Smooth muscle cell (in vitro differentiated cells): ENCODE results near the gene CHADL. TPM values are rescaled to one million over a fixed set of nuclear protein-coding genes. Genes with fewer than 3 reads are reported as not detected.

Experiments used
- DNase-seq: peaks from one replicate; lab custom pipeline; 2025; ENCODE audit not compliant: unreplicated experiment; lab: John Stamatoyannopoulos, UW
- H2AFZ ChIP-seq: fragments of 200-600 bp; sonication (generic); 2 replicates; pipeline ENCODE4 v1.6.0; 2016; ENCODE audit warnings: antibody characterized with exemption, low read depth, mild to moderate bottlenecking
- H3F3A ChIP-seq: fragments of 200-600 bp; sonication (generic); 2 replicates; pipeline ENCODE4 v1.6.0; 2017; ENCODE audit warnings: antibody characterized with exemption, low read depth
- H3K27ac ChIP-seq: fragments of 200-600 bp; sonication (generic); 2 replicates; pipeline ENCODE4 v1.5.1; 2016; ENCODE audit warnings: low read depth, mild to moderate bottlenecking
- H3K27me3 ChIP-seq: fragments of 200-600 bp; sonication (generic); 2 replicates; pipeline ENCODE4 v1.6.1; 2016; ENCODE audit warnings: low read depth, mild to moderate bottlenecking
- H3K36me3 ChIP-seq: fragments of 200-600 bp; sonication (generic); 2 replicates; pipeline ENCODE4 v1.5.1; 2016; ENCODE audit warnings: low read depth
- H3K4me1 ChIP-seq: fragments of 200-600 bp; sonication (generic); 2 replicates; pipeline ENCODE4 v1.5.1; 2016; ENCODE audit warnings: low read depth
- H3K4me2 ChIP-seq: fragments of 200-600 bp; sonication (generic); 2 replicates; pipeline ENCODE4 v1.6.0; 2016; ENCODE audit warnings: mild to moderate bottlenecking
- H3K4me3 ChIP-seq: fragments of 200-600 bp; sonication (generic); 2 replicates; pipeline ENCODE4 v1.5.1; 2016; ENCODE audit warnings: mild to moderate bottlenecking
- H3K79me2 ChIP-seq: fragments of 200-600 bp; sonication (generic); 2 replicates; pipeline ENCODE4 v1.6.0; 2016; ENCODE audit warnings: low read depth, mild to moderate bottlenecking
- H3K9ac ChIP-seq: fragments of 200-600 bp; sonication (generic); 2 replicates; pipeline ENCODE4 v1.6.0; 2016; ENCODE audit warnings: low read depth
- H3K9me3 ChIP-seq: fragments of 200-600 bp; sonication (generic); replicated peaks from 2 replicates; pipeline ENCODE4 v1.5.1; 2016; ENCODE audit warnings: low read depth
- H4K20me1 ChIP-seq: fragments of 200-600 bp; sonication (generic); 2 replicates; pipeline ENCODE4 v1.6.0; 2016; ENCODE audit warnings: low read depth
- CTCF ChIP-seq: fragments of 200-600 bp; sonication (generic); IDR thresholded peaks from 2 replicates; pipeline ENCODE4 v1.5.1; 2017; ENCODE audit warnings: borderline replicate concordance, mild to moderate bottlenecking, antibody characterized with exemption; ENCODE audit not compliant: insufficient read depth, poor library complexity, severe bottlenecking
- WGBS: methylation state at CpG from one replicate; pipeline ENCODE4 v1.1.7; 2016; ENCODE audit warnings: low lambda C conversion rate; 5-methylcytosine and 5-hydroxymethylcytosine counted together
- polyA plus RNA-seq: library from polyadenylated mRNA; unstranded; fragments of >200 nt; fragmentation: Nextera tagmentation; extraction: Ambion mirVana; gene quantifications from 2 replicates; pipeline ENCODE4 v1.2.1, GENCODE V29; 2016
- total RNA-seq: library from RNA; depleted of rRNA; stranded (reverse); fragments of >200 nt; gene quantifications from 2 replicates; pipeline ENCODE4 v1.2.3, GENCODE V29; 2014

CHADL gene
- total and polyA plus RNA-seq, 2 experiments from 2014 or later = 0.17 TPM; not detected in 1

GRCh38 chr22:41257696-41258095 is 17.0 kb upstream of the CHADL start:
- TF ChIP-seq CTCF = no peak
- H3F3A ChIP-seq = no peaks in the 10 kb centered on the region
- no peaks in the 10 kb centered on the region for H3K79me2 ChIP-seq
- no peaks in the 10 kb centered on the region for H3K4me1 ChIP-seq
- H2AFZ ChIP-seq = no peak overlapping the region
- H3K9me3 ChIP-seq = no peaks in the 10 kb centered on the region
- 96% methylated on average over 11 of the region's 11 CpGs for WGBS
- no peaks in the 10 kb centered on the region for H3K27me3 ChIP-seq
- H3K9ac ChIP-seq = no peak overlapping the region
- no peak overlapping the region for H3K27ac ChIP-seq
- H4K20me1 ChIP-seq = peaks cover 3% of the 10 kb centered on the region
- no peak for DNase-seq
- no peaks in the 10 kb centered on the region for H3K36me3 ChIP-seq
- H3K4me2 ChIP-seq = no peak overlapping the region
- no peak overlapping the region for H3K4me3 ChIP-seq

- Histone ChIP-seq H3K4me1 (no peaks in the 10 kb centered on the region), H3K36me3 (no peaks in the 10 kb centered on the region), H3K9me3 (no peaks in the 10 kb centered on the region), H3K4me3 (no peak overlapping the region), H3K9ac (no peak overlapping the region), H2AFZ (no peak overlapping the region), H4K20me1 (peaks cover 3% of the 10 kb centered on the region), H3K4me2 (no peak overlapping the region), H3K79me2 (no peaks in the 10 kb centered on the region), H3F3A (no peaks in the 10 kb centered on the region), H3K27me3 (no peaks in the 10 kb centered on the region), H3K27ac (no peak overlapping the region)
- no peak for DNase-seq
- 94% methylated on average over 20 of the region's 20 CpGs for WGBS
- no peak for TF ChIP-seq CTCF
Observed at GRCh38 chr22:41256254-41257253, 15.8 kb upstream of the CHADL start.

GRCh38 chr22:41254230-41254629 is 13.5 kb upstream of the CHADL start:
- no peak for TF ChIP-seq CTCF
- Histone ChIP-seq H4K20me1 (peaks cover 3% of the 10 kb centered on the region), H3K27me3 (no peaks in the 10 kb centered on the region), H3K9me3 (no peaks in the 10 kb centered on the region), H3K36me3 (no peaks in the 10 kb centered on the region), H3K27ac (no peak overlapping the region), H3K9ac (no peak overlapping the region), H2AFZ (no peak overlapping the region), H3K79me2 (no peaks in the 10 kb centered on the region), H3F3A (no peaks in the 10 kb centered on the region), H3K4me1 (no peaks in the 10 kb centered on the region), H3K4me2 (no peak overlapping the region), H3K4me3 (no peak overlapping the region)
- no peak for DNase-seq
- WGBS = 97% methylated on average over 7 of the region's 7 CpGs

GRCh38 chr22:41252365-41252764 is 11.6 kb upstream of the CHADL start:
- Histone ChIP-seq H3K4me2 (no peak overlapping the region), H3F3A (no peaks in the 10 kb centered on the region), H4K20me1 (peaks cover 3% of the 10 kb centered on the region), H3K4me3 (no peak overlapping the region), H3K27ac (no peak overlapping the region), H3K79me2 (no peaks in the 10 kb centered on the region), H3K4me1 (no peaks in the 10 kb centered on the region), H3K9ac (no peak overlapping the region), H3K36me3 (no peaks in the 10 kb centered on the region), H2AFZ (no peak overlapping the region), H3K9me3 (no peaks in the 10 kb centered on the region), H3K27me3 (no peaks in the 10 kb centered on the region)
- no peak for DNase-seq
- 95% methylated on average over 8 of the region's 8 CpGs for WGBS
- TF ChIP-seq CTCF = no peak
